Stimulated activated CD8-positive, alpha-beta memory T cell treated with anti-CD3 and anti-CD28 coated beads, Interleukin-7, amount 100 ng/mL, for 48 hours (primary cell): ENCODE measurements around the gene SLC44A2.

ENCODE experiments used
- DNase-seq, 2 donors: peaks; one replicate each; pipeline ENCODE4 v3.0.0-alpha.2; 2020; ENCODE audit warnings: low read depth in 1 of 2; ENCODE audit errors: extremely low read depth in 1 of 2

Gene SLC44A2

GRCh38 chr19:10680545-10681135 lies 55.3 kb downstream of the SLC44A2 start:
- DNase-seq, result no peak

GRCh38 chr19:10681658-10682057 lies 56.3 kb downstream of the SLC44A2 start:
- no peak for DNase-seq

DNA sequence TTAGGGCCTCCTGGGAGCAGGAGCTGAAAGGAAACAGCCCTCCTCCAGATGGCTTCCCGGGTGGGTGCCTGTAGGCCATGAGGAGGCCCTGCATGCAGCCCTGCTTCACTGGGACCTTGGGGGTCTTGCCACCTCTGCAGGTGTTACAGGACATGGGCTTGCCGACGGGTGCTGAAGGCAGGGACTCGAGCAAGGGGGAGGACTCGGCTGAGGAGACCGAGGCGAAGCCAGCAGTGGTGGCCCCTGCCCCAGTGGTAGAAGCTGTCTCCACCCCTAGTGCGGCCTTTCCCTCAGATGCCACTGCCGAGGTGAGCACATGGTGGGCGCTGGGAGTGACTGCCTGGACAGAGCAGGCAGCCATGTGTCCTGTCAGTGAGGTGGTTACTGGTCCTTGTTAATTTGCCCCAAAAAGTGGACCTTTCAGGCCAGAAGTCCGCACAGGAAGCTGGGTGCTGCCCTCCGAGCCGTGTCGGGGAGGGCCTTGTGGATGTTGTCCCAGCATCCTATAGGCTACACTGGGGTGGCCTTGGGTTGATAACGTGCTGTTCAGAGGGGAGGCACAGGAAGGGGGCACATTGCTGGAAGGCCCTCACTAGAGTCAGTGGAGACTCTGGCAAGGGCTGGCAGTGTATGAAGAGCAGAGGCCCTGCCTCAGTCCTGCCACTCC lies 57.2 kb downstream of the SLC44A2 start:
- no peak for DNase-seq

GRCh38 chr19:10683064-10683426 lies 57.7 kb downstream of the SLC44A2 start:
- DNase-seq, result no peak

- no peak for DNase-seq
These were observed 58.2 kb downstream of the SLC44A2 start for GRCh38 chr19:10683582-10683981.

DNA sequence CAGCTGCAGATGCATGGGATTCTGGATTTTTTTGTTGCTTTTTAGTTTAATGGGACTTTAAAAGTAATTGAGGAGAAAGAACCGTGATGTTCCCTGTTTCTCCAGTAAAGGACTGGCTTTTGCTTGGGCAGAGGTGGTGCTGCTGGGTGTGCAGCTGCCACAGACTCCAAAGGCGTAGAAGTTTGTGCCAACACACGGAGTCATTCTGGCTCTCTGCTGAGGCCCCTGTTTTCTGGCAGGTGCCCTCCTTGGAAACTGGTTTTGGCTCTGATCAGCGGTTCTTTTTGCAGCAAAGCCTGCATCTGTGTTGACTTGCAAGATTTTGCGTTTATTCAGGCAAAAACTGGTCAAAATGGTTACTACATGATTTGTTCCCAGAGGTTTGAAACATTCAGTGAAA lies 59.9 kb downstream of the SLC44A2 start:
- no peak for DNase-seq

DNA sequence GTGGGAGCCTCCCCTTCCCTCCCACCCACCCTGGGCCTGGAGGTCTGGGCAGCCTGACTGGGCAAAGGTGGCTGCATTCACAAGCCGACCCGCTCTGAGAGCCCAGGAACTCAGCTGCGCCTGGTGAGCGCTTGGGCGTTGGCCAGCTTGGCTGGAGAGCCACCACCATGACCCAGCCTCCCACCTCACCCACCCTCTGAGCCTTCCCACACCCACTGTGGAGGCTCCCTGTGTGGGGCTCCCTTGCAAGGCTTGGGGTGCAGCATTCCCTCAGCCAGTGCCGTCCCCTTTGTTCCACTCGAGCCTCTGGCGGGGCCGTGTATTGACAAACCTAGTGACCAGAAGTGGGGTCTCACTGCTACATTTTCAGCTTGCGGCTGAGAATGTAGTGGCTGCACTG lies 60.8 kb downstream of the SLC44A2 start:
- DNase-seq, result no peak

- DNase-seq, result no peak
These were observed 61.5 kb downstream of the SLC44A2 start for GRCh38 chr19:10686661-10687517.

- DNase-seq, result no peak
These were observed 62.4 kb downstream of the SLC44A2 start for GRCh38 chr19:10687518-10688288.

- DNase-seq, result no peak
These were observed 63.4 kb downstream of the SLC44A2 start for GRCh38 chr19:10688545-10689280.

GRCh38 chr19:10690341-10690781 lies 65.0 kb downstream of the SLC44A2 start:
- no peak for DNase-seq

- no peak for DNase-seq
These were observed 66.0 kb downstream of the SLC44A2 start for GRCh38 chr19:10691178-10691881.

- no peak for DNase-seq
These were observed 66.5 kb downstream of the SLC44A2 start for GRCh38 chr19:10691883-10692282.

DNA sequence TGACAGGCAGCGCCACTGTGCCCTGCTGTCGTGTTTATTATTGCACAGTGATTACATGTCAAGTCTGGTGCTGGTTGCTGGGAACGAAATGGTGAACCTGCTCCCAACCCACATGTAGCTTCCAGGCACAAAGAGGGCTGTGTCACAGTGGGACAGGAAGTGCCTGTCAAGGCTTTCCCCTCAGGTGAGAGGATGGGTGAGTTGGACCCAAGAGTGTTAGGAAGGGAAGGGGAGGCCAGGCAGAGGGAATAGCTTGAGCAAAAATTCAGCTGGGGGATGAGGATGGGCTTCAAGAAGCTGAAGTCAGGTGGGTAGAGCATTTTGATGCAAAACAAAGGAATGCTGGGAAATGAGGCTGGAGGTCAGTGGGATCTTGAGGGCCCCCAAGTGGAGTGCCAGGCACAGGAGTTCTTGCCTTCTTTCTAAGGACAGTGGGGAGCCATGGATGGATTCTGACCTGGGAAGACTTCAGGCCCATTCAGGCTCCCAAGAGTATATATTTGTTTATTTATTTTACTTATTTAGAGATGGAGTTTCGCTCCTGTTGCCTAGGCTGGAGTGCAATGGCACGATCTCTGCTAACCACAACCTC lies 67.4 kb downstream of the SLC44A2 start:
- no peak for DNase-seq
